GM18502 (cell line): Measurements from ENCODE around the gene CACNB2.

Source experiments
- ATAC-seq: cut with Tn5 transposase; IDR thresholded peaks from one replicate; pipeline ENCODE4 v1.9.1; 2021; ENCODE audit warnings: mild to moderate bottlenecking; ENCODE audit not compliant: unreplicated experiment, poor library complexity

Gene CACNB2

GRCh38 chr10:18323916-18324315, 183.7 kb downstream of the CACNB2 start:
- no peak for ATAC-seq

DNA sequence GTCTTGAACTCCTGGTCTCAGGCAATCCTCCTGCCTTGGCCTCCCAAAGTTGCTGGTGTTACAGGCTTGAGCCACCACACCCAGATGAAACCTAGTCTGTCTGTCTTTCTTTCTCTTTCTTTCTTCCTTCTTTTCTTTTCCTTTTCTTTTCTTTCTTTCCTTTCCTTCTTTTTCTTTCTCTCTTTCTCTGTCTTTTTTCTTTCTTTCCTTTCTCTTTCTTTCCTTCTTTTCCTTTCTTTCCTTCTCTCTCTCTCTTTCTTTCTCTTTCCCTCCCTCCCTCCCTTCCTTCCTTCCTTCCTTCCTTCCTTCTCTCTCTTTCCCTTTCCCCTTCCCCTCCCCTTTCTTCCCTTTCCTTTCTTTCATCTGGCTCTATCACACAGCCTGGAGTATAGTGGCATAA, 185.2 kb downstream of the CACNB2 start:
- no peak for ATAC-seq

GRCh38 chr10:18325889-18326531, 185.8 kb downstream of the CACNB2 start:
- no peak for ATAC-seq

DNA sequence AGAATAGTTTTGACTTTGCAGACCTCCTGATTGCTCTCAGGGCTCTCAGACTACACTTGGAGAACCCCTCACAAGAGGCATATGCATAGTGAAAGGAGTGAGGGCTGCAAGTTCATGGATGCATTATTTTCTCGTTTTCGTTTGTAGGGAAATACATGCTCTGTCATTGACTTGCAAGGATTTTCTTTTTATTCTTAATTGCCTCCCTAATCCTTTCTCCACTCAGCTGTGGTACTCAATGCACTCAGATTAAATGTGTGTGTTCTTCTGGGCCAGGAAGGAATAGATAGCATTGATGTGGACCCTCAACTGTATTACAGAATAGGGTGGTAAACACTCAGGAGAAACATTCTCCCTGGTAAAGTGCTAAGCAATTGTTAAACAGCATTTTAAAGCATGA, 188.7 kb downstream of the CACNB2 start:
- ATAC-seq = no peak

GRCh38 chr10:18332048-18332447, 191.8 kb downstream of the CACNB2 start:
- ATAC-seq = no peak

DNA sequence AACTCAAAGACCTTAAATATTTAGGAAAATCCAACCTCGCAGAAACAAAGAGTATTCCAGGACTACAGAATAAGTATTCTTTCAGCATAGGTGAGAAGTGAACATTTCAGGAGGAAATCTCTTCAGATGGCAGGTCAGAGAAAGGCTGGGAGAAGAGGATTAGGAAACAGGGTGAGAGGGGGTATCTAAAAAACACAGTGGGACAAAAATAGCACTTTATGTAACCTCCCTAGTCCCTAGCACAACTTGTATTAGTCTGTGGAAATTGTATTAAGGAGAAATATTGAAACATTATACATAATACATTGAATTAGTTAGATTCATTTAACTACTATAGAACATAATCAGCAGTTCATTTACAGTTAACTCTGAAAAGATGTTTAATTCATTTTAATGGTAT, 192.3 kb downstream of the CACNB2 start:
- ATAC-seq = no peak

DNA sequence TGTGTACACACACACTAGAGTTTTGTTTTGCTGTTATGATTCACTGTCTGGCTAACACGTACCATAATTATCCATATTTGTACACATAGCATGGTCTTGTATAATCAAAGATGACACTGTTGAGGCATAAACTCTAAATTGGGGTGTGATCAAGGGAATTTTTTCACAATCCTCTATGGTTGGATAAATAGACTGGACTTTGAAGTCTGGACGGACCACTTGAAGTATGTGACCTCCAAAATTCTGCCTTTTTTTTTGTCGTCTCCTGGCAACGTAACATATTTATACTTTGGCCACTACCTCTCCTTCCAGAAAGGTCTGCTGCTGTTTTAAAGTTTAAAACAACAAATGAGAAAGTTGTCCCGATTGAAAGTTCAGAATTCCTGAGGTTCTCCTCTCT, 193.4 kb downstream of the CACNB2 start:
- ATAC-seq = no peak

DNA sequence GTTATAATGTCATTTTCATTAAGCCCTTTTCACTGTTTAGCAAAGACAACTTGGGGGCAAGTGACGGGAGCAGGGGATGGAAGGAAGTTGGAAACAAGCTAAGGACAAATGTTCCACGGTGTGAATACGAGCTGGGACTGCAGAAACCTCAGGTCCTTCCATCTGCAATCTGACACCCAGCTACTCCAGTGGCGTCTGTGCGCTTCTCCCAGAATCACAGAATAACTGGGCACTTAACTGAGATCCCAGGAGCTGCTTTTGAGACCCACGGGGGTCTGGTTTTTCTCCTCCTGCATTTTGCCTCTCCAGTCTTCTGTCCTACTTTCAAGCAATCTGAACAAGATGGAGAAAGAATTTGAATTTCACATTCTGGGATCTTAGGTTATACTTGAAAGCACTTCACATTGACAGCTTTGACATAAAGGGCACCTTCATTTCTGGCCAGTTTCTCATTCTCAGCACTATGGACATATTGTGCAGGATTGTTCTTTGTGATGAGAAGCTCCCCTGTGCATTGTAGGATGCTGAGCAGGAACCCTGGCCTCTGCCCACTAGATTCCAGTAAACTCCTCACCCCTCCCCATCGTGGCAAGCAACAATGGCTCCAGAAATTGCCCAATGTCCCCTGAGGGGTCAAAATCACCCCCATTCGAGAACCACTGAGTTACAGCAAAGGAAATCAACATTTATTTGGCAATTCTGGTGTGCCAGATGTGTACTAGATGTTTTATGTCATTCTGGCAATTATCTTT, 194.1 kb downstream of the CACNB2 start:
- no peak for ATAC-seq

GRCh38 chr10:18340496-18341051, 200.3 kb downstream of the CACNB2 start:
- ATAC-seq = no peak

GRCh38 chr10:18341055-18341454, 200.8 kb downstream of the CACNB2 start:
- no peak for ATAC-seq

DNA sequence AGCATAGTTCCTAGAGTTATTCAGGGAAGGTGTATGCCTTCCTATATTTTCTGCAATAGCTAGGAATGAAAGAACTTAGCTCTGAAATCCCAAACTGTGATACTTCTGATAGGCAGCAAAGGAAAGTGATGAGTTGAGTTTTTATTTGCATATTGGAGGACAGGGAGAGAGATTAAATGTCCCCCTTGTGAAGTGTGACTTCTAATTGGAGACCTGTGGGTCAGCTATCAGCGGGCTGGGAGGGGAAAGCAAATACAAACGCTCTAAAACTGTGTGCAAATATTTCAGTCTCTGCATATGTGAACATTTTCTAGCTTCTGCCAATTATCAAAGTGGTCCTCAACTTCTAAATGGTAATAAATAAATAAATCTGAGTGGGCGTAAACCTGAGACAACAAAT, 203.3 kb downstream of the CACNB2 start:
- no peak for ATAC-seq

DNA sequence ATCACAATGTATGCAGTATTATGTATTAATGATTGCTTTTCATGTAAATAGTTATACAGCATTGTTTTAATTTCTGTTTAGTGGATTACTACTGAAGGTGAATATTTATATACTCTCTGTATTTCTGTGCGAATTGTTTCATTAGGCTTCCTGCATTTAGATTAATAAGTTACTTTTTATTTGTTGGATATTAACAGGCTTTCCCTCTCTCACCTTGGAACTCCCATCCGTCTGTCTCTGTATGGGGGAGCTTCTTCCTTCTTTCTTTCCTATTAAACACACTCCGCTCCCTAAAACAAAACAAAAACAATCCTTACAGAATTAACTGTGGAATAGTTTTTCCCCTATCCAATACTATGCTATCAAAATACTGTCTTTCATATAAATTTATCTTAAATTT, 205.1 kb downstream of the CACNB2 start:
- no peak for ATAC-seq

- no peak for ATAC-seq
Measured at GRCh38 chr10:18350340-18350739, 210.1 kb downstream of the CACNB2 start.

GRCh38 chr10:18351421-18351820, 211.2 kb downstream of the CACNB2 start:
- no peak for ATAC-seq

- no peak for ATAC-seq
Measured at GRCh38 chr10:18352175-18352574, 212.0 kb downstream of the CACNB2 start.

DNA sequence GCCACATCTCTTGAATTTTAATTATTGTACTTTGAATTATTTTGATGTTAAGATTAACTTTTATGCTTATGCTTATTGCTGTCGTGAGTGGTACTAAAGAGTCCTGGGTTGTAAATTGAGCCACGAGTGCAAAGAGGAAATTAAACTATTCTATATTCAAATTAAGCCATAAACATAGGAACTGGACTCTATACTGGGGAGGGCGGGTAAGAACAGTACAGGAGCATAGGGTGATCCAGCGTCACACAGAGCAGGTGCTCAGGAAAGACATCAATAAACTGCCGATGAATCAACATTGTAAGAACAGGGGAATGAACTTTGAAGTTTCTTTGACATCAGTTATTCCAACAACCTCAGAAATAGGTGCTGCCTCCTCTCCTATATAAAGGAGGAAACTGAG, 219.6 kb downstream of the CACNB2 start:
- no peak for ATAC-seq

DNA sequence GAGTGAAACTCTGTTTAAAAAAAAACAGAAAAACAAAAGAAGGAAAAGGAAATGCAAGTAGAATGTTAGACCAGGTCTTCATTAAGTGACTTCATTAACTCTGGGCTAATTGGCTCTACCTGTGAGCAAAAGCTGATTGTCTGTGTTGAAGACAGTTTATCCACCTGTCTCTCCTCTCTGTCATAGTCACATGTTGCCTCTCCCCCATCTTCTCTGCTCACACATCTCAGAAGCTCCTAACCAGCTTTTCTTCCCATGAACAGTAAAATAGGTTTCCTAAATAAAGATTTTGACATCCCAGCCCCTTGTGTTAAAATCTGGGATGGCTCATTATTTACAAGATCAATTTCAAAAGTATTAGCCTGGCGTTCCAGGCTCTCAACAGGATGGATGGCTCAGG, 222.7 kb downstream of the CACNB2 start:
- no peak for ATAC-seq

GRCh38 chr10:18364987-18365775, 225.0 kb downstream of the CACNB2 start:
- ATAC-seq = no peak

GRCh38 chr10:18367840-18368239, 227.6 kb downstream of the CACNB2 start:
- no peak for ATAC-seq

GRCh38 chr10:18368273-18368672, 228.0 kb downstream of the CACNB2 start:
- ATAC-seq = no peak

GRCh38 chr10:18368682-18369081, 228.5 kb downstream of the CACNB2 start:
- ATAC-seq = no peak
